Endothelial cell of umbilical vein (primary cell): ENCODE results near the gene KDM3B. TPM values are rescaled to one million over a fixed set of nuclear protein-coding genes. Genes with fewer than 3 reads are reported as not detected.
A peak's percentile ranks its signal among the peaks of the same experiment; 100 is the strongest.

Experiments
- BruUV-seq: library from RNA; stranded (reverse); fragments of 400-500 nt; replicated peaks from 2 replicates; lab custom pipeline; 2021; lab: Mats Ljungman, UMichigan
- CTCF ChIA-PET: fragments of 300-600, 350-600 bp; sonication (Branson Sonifier 250); formaldehyde crosslinking; loops from one replicate; lab custom pipeline; 2021; ENCODE audit warnings: antibody characterized with exemption, inconsistent platforms; lab: Charles Lee
- POLR2A ChIA-PET: fragments of 300-600, 350-600 bp; sonication (Branson Sonifier 250); formaldehyde crosslinking; loops from one replicate; lab custom pipeline; 2021; ENCODE audit warnings: antibody characterized with exemption, inconsistent platforms; lab: Charles Lee
- DNase-seq: peaks from one replicate; pipeline ENCODE4 v3.0.0-alpha.2; 2011; ENCODE audit warnings: low read depth, low spot score
- FAIRE-seq: peaks from 2 replicates; lab custom pipeline; 2011; peaks lifted over from hg19 to GRCh38; lab: Jason Lieb, UNC
- H2AFZ ChIP-seq: 2 replicates; pipeline ENCODE4 v1.6.0; 2012; ENCODE audit warnings: low read depth, low read length, control low read depth, inconsistent platforms
- H3K27ac ChIP-seq: 2 replicates; pipeline ENCODE4 v1.5.1; 2011; ENCODE audit warnings: low read depth, mild to moderate bottlenecking, control low read depth, low read length, moderate library complexity; ENCODE audit not compliant: insufficient read depth
- H3K27me3 ChIP-seq, 2 experiments: 2 replicates each; pipeline versions ENCODE4 v1.6.0 to v1.6.1; 2011; ENCODE audit warnings: low read length in 2 of 2, mixed read lengths in 1 of 2; ENCODE audit not compliant: control insufficient read depth in 2 of 2, insufficient read depth in 2 of 2
- H3K36me3 ChIP-seq, 2 experiments: 2 replicates in 1 of 2; 3 replicates in 1 of 2; pipeline ENCODE4 v1.5.1; 2011; ENCODE audit warnings: low read length in 2 of 2, mild to moderate bottlenecking in 1 of 2, moderate library complexity in 1 of 2; ENCODE audit not compliant: control insufficient read depth in 2 of 2, insufficient read depth in 2 of 2; ENCODE audit errors: extremely low read depth in 1 of 2
- H3K4me1 ChIP-seq: 3 replicates; pipeline ENCODE4 v1.5.1; 2011; ENCODE audit warnings: mild to moderate bottlenecking, low read length; ENCODE audit not compliant: control insufficient read depth, insufficient read depth; ENCODE audit errors: extremely low read depth
- H3K4me2 ChIP-seq: 2 replicates; pipeline ENCODE4 v1.6.1; 2011; ENCODE audit warnings: low read length, control low read depth, mixed read lengths; ENCODE audit not compliant: insufficient read depth
- H3K4me3 ChIP-seq, 3 experiments: fragments of 200-600 bp in 1 of 3; sonication (generic), shearing (Covaris generic) in 1 of 3; replicated peaks in 1 of 3; 2 replicates each; pipeline ENCODE4 v1.5.1; 2011 to 2016; ENCODE audit warnings: control low read depth in 3 of 3, low read length in 3 of 3, mild to moderate bottlenecking in 2 of 3, inconsistent platforms in 1 of 3, low read depth in 1 of 3, moderate library complexity in 1 of 3; ENCODE audit not compliant: insufficient read depth in 1 of 3
- H3K79me2 ChIP-seq: 2 replicates; pipeline ENCODE4 v1.6.0; 2012; ENCODE audit warnings: low read length, inconsistent platforms; ENCODE audit not compliant: control insufficient read depth, insufficient read depth
- H3K9ac ChIP-seq: replicated peaks from 2 replicates; pipeline ENCODE3; 2011; ENCODE audit warnings: low read length, control low read depth; ENCODE audit not compliant: insufficient read depth; ENCODE audit errors: extremely low read depth
- H3K9me1 ChIP-seq: replicated peaks from 3 replicates; pipeline ENCODE4 v1.6.0; 2011; ENCODE audit warnings: mild to moderate bottlenecking, low read length; ENCODE audit not compliant: control insufficient read depth, insufficient read depth; ENCODE audit errors: extremely low read depth
- H3K9me3 ChIP-seq: replicated peaks from 2 replicates; pipeline ENCODE4 v1.5.1; 2012; ENCODE audit warnings: low read length, inconsistent platforms; ENCODE audit not compliant: control insufficient read depth, insufficient read depth
- H4K20me1 ChIP-seq: replicated peaks from 2 replicates; pipeline ENCODE3; 2011; ENCODE audit warnings: mild to moderate bottlenecking, low read length; ENCODE audit not compliant: control insufficient read depth, insufficient read depth; ENCODE audit errors: extremely low read depth
- CTCF ChIP-seq, 2 donors: IDR thresholded peaks; 1 replicate in 1 of 2; 2 replicates in 1 of 2; pipeline ENCODE4 v1.5.1; 2011; ENCODE audit warnings: low read length in 2 of 2, mild to moderate bottlenecking in 2 of 2, moderate library complexity in 2 of 2, control low read depth in 1 of 2, inconsistent platforms in 1 of 2, low read depth in 1 of 2; ENCODE audit not compliant: insufficient read depth in 1 of 2; ENCODE audit errors: extremely low read depth in 1 of 2
- EZH2 ChIP-seq: IDR thresholded peaks from 2 replicates; pipeline ENCODE4 v1.6.1; 2012; ENCODE audit warnings: borderline replicate concordance, low read depth, mild to moderate bottlenecking, moderate library complexity, low read length, inconsistent platforms; ENCODE audit not compliant: severe bottlenecking
- FOS ChIP-seq: IDR thresholded peaks from 2 replicates; pipeline ENCODE4 v1.6.1; 2011; ENCODE audit warnings: mild to moderate bottlenecking, low read length, moderate library complexity, borderline replicate concordance; ENCODE audit not compliant: insufficient read depth
- GATA2 ChIP-seq: IDR thresholded peaks from 2 replicates; pipeline ENCODE4 v1.7.0; 2011; ENCODE audit warnings: low read depth, mild to moderate bottlenecking, moderate library complexity, mixed read lengths, low read length; ENCODE audit not compliant: insufficient read length, insufficient read depth
- JUN ChIP-seq: IDR thresholded peaks from 2 replicates; pipeline ENCODE4 v1.6.1; 2011; ENCODE audit warnings: borderline replicate concordance, low read depth; ENCODE audit not compliant: insufficient read length, insufficient read depth
- MYC ChIP-seq: IDR thresholded peaks from one replicate; pipeline ENCODE4 v1.6.1; 2011; ENCODE audit warnings: mild to moderate bottlenecking, low read depth, low read length
- POLR2A ChIP-seq: IDR thresholded peaks from 2 replicates; pipeline ENCODE4 v1.6.1; 2012; ENCODE audit warnings: low read depth, mild to moderate bottlenecking, control low read depth, low read length
- POLR2AphosphoS5 ChIP-seq: IDR thresholded peaks from 2 replicates; pipeline ENCODE4 v1.6.1; 2012; ENCODE audit warnings: low read depth, mild to moderate bottlenecking, control low read depth, low read length, moderate library complexity; ENCODE audit not compliant: insufficient read depth
- dilution Hi-C: fragments of 300-500 bp; cut with MboI; formaldehyde crosslinking; loops from one replicate; pipeline ENCODE4 v1.15.0; 2019; ENCODE audit warnings: low sequenced_read_pairs; ENCODE audit not compliant: extremely low pct_ligation_motif_present
- intact Hi-C: fragments of 100-400 bp; cut with micrococcal nuclease; formaldehyde crosslinking; loops from one replicate; pipeline ENCODE4 v1.10.0; 2022
- polyA plus RNA-seq, 4 experiments: library from polyadenylated mRNA; depleted of rRNA in 3 of 4; stranded (reverse) in 3 of 4; unstranded in 1 of 4; fragments of >200 nt; gene quantifications; 2 replicates each; pipeline versions ENCODE4 v1.2.1 to v1.2.3, GENCODE V29; 2011 to 2012; ENCODE audit warnings: missing spikeins in 1 of 4
- total RNA-seq: library from RNA; stranded (reverse); gene quantifications from 2 replicates; pipeline ENCODE4 v1.2.3, GENCODE V29; 2021
- TF ChIP-seq, protein P1 (sequence below): IDR thresholded peaks from 2 replicates; pipeline ENCODE4 v1.6.1; 2011; ENCODE audit not compliant: insufficient read depth, insufficient read length

Gene KDM3B
- total and polyA plus RNA-seq, 2 donors (not counting 3 experiments of a cell fraction or from before 2014, with no cell fraction given), result 19.0 to 55.7 TPM

DNA sequence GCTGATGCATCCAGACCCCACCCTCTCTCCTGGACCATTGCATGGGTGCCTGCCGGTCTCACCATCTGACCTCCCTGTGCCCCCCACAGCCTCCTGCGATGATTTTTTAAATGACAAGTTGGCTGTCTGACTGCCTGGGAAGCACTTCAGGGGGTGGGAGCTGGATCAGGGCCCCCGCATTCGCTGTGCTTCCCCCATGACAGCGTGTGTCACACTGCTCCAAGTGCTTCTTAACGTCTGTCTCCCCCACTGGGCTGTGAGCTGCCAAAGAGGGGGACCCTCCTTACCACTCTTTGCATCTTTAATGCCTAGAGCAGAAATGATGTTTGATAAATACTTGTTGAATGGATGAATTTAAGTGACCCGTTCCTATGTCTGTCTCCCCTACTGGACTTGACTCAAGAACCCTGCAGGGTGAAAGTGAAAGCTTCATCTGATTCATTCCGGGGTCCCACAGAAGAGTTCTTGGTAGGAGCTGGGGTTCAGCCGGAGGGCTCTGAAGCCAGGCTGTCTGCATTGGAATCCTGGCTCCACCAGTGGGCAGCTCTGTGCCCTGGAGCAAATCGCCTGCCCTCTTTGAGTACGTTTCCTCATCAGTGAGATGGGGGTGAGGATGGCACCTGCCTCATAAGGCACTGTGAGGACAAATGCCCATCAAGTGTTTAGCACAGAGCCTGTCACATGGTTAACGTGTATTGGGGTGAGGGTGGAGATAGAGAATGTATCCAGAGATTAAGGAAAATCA lies 105.2 kb downstream of the KDM3B start:
- peak; percentile 1 for DNase-seq
- BruUV-seq, result no TSS peak
- no peak overlapping the region for H3K9ac ChIP-seq
- POLR2A ChIA-PET, result no interaction called here
- no peak overlapping the region for H3K4me3 ChIP-seq
- H3K9me3 ChIP-seq, result no peaks in the 10 kb centered on the region
- dilution Hi-C loops, result no loop called here
- peak overlapping the region; percentile 85 for H2AFZ ChIP-seq
- H3K27ac ChIP-seq, result no peak overlapping the region
- H3K4me2 ChIP-seq, result no peak overlapping the region
- intact Hi-C loops, result no loop called here
- CTCF ChIA-PET, result interaction anchor here (0.9 to 6.1 kb wide), 6 partner anchors 8 to 46 kb away, joined by 3 to 59 read pairs (median 4); no protein-coding TSS in a partner anchor
- H3K79me2 ChIP-seq, result no peaks in the 10 kb centered on the region
- no peaks in the 10 kb centered on the region for H3K36me3 ChIP-seq
- TF ChIP-seq POLR2AphosphoS5 (no peak), POLR2A (no peak), FOS (no peak), GATA2 (no peak), EZH2 (no peak), JUN (no peak), CTCF (IDR thresholded peaks at IDR 0.05; ENCODE audit: extremely low read depth in 1 of 2, insufficient read depth in 1 of 2, low read depth in 1 of 2, low read length in 2 of 2) (no peak), MYC (no peak)
- TF ChIP-seq, protein P1, sequence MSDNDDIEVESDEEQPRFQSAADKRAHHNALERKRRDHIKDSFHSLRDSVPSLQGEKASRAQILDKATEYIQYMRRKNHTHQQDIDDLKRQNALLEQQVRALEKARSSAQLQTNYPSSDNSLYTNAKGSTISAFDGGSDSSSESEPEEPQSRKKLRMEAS, result no peak
- no peaks in the 10 kb centered on the region for H3K27me3 ChIP-seq
- H4K20me1 ChIP-seq, result no peaks in the 10 kb centered on the region
- peaks cover 7% of the 10 kb centered on the region for H3K4me1 ChIP-seq
- no peak for FAIRE-seq
- H3K9me1 ChIP-seq, result no peaks in the 10 kb centered on the region
